BE2C (cell line): ENCODE data around the gene CACNG3.
"Not testable (repeated sequence)": the region's sequence is repeated elsewhere in the genome, so short reads cannot be mapped to it uniquely, and the experiment has no call there.

Source experiments
- DNase-seq: peaks from one replicate; pipeline ENCODE4 v3.0.0-alpha.2; 2020
- H3K27me3 ChIP-seq: fragments of 250-450 bp; sonication (Bioruptor Pico); 2 replicates; pipeline ENCODE4 v1.5.1; 2020; ENCODE audit warnings: mild to moderate bottlenecking
- H3K36me3 ChIP-seq: fragments of 250-450 bp; sonication (Bioruptor Pico); 2 replicates; pipeline ENCODE4 v1.5.1; 2020; ENCODE audit warnings: mild to moderate bottlenecking
- H3K4me1 ChIP-seq: fragments of 250-450 bp; sonication (Bioruptor Pico); 2 replicates; pipeline ENCODE4 v1.5.1; 2020
- H3K4me3 ChIP-seq: 2 replicates; pipeline ENCODE4 v1.5.1; 2011; ENCODE audit warnings: low read depth, low read length
- H3K9me3 ChIP-seq: fragments of 250-450 bp; sonication (Bioruptor Pico); 2 replicates; pipeline ENCODE4 v1.5.1; 2020
- TF ChIP-seq, protein P1 (sequence below): IDR thresholded peaks from 2 replicates; pipeline ENCODE4 v1.5.1; 2012; ENCODE audit warnings: mild to moderate bottlenecking, low read depth, low read length

Gene CACNG3

DNA sequence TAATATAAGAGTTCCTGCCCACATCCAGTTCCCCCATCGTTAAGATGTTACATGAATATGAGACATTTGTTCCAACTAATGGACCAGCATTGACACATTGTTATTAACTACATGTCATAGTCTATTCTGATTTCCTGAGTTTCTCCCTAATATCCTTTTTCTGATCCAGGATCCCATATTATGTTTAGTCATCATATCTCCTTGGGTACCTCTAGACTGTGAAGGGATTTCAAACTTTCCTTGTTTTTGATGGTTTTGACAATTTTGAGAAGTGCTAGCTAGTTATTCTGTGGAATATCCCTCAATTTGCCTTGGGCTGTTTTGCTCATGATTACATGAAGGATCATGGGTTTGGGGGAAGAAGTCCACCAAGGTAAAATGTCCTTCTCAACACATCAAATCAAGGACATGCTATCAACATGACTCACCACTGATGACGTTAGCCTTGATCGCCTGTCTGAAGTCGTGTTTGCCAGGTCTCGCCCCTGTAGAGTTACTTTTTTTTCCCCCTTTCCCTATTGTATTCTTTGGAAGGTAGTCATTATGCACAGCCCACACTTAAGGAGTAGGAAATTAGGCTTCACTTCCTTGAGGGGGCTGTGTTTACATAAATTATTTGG is 42.5 kb downstream of the CACNG3 start:
- no peak overlapping the region for H3K4me3 ChIP-seq
- no peak for DNase-seq
- H3K27me3 ChIP-seq: no peaks in the 10 kb centered on the region
- no peaks in the 10 kb centered on the region for H3K9me3 ChIP-seq
- H3K36me3 ChIP-seq: no peaks in the 10 kb centered on the region
- no peaks in the 10 kb centered on the region for H3K4me1 ChIP-seq
- TF ChIP-seq, protein P1, sequence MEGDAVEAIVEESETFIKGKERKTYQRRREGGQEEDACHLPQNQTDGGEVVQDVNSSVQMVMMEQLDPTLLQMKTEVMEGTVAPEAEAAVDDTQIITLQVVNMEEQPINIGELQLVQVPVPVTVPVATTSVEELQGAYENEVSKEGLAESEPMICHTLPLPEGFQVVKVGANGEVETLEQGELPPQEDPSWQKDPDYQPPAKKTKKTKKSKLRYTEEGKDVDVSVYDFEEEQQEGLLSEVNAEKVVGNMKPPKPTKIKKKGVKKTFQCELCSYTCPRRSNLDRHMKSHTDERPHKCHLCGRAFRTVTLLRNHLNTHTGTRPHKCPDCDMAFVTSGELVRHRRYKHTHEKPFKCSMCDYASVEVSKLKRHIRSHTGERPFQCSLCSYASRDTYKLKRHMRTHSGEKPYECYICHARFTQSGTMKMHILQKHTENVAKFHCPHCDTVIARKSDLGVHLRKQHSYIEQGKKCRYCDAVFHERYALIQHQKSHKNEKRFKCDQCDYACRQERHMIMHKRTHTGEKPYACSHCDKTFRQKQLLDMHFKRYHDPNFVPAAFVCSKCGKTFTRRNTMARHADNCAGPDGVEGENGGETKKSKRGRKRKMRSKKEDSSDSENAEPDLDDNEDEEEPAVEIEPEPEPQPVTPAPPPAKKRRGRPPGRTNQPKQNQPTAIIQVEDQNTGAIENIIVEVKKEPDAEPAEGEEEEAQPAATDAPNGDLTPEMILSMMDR: no peak

DNA sequence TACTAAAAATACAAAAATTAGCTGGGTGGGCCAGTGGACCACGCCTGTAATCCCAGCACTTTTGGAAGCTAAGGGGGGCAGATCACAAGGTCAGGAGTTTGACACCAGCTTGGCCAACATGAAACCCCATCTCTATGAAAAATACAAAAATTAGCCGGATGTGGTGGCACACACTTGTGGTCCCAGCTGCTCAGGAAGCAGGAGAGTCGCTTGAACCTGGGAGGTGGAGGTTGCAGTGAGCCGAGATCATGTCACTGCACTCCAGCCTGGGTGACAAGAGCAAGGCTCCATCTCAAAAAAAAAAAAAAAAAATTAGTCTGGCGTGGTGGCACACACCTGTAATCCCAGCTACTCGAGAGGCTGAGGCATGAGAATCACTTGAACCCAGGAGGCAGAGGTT is 44.6 kb downstream of the CACNG3 start:
- not testable (repeated sequence) for H3K9me3 ChIP-seq, H3K27me3 ChIP-seq, H3K36me3 ChIP-seq, H3K4me3 ChIP-seq, H3K4me1 ChIP-seq, DNase-seq

GRCh38 chr16:24302636-24303035 is 46.5 kb downstream of the CACNG3 start:
- Histone ChIP-seq H3K4me1 (no peaks in the 10 kb centered on the region), H3K27me3 (no peaks in the 10 kb centered on the region), H3K9me3 (no peaks in the 10 kb centered on the region), H3K4me3 (no peak overlapping the region), H3K36me3 (no peaks in the 10 kb centered on the region)
- TF ChIP-seq, protein P1: no peak
- DNase-seq: no peak

- H3K9me3 ChIP-seq: no peaks in the 10 kb centered on the region
- no peak for DNase-seq
- no peaks in the 10 kb centered on the region for H3K4me1 ChIP-seq
- TF ChIP-seq, protein P1: no peak
- H3K4me3 ChIP-seq: no peak overlapping the region
- no peaks in the 10 kb centered on the region for H3K27me3 ChIP-seq
- no peaks in the 10 kb centered on the region for H3K36me3 ChIP-seq
These were observed 52.1 kb downstream of the CACNG3 start for GRCh38 chr16:24308200-24308599.

DNA sequence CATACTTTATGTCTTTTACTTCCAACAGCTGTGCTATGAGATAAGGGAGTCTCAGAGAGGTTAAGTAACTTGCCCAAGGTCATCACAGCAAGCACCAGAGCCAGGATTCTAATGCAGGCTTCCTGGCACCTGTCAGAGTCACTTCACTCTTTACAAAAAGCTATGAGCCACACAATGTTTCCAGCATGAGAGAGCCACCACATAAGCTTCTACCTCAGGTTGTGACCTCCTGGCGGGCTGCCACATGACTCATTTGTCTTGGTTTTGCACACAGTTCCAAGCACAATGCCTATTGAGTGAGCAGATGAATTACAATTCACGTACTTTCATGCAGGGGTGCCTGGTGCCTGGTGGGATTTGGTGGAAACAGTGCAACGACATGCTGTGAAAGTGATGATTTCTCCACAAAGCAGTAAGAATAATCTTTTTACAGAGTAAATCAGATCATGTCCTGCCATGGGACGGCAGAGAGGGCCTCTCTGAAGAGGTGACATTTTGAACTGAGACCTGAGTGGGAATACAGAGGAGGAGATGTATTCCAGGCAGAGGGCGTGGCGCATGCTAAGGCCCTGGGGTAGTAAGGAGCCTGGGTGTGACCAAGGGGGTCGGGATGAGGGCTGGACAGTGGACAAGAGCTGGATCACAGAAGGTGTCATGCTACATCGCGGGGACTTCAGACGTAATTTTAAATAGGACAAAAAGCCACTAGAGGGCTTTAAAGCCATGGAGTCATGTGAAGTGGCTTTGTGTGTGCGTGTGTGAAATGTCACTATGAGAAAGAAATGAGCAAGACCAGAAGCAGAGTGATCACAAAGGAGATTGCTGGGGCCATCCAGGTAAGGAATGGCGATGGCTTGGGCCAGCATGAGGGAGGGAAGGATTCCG is 53.4 kb downstream of the CACNG3 start:
- Histone ChIP-seq H3K36me3 (no peaks in the 10 kb centered on the region), H3K4me3 (no peak overlapping the region), H3K9me3 (no peaks in the 10 kb centered on the region), H3K27me3 (no peaks in the 10 kb centered on the region), H3K4me1 (no peaks in the 10 kb centered on the region)
- peak; percentile 10 for DNase-seq
- TF ChIP-seq, protein P1: no peak

DNA sequence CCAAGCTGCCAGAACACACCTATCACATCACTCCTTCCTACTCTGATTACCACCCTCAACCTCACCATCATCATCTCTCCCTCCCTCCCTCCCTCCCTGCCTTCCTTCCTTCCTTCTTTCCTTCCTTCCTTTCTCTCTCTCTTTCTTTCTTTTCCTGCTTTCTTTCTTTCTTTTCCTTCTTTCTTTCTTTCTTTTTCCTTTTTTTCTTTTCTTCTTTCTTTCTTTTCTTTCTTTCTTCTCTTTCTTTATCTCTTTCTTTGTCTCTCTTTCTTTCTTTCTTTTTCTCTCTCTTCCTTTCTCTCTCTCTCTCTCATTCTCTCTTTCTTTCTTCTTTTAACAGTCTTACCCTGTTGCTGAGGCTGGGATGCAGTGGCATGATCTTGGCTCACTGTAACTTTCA is 59.2 kb downstream of the CACNG3 start:
- TF ChIP-seq, protein P1: no peak
- no peak for DNase-seq

More for the DNA sequence above, 59.2 kb downstream of the CACNG3 start:
- no peaks in the 10 kb centered on the region for H3K4me1 ChIP-seq
- no peaks in the 10 kb centered on the region for H3K9me3 ChIP-seq
- H3K36me3 ChIP-seq: no peaks in the 10 kb centered on the region
- no peaks in the 10 kb centered on the region for H3K27me3 ChIP-seq
- H3K4me3 ChIP-seq: no peak overlapping the region
